Measurements from ENCODE around the gene MST1.

GRCh38 chr3:49683162-49683561 lies 6.1 kb downstream of the MST1 start:
- TF ChIP-seq POLR2A (IDR thresholded peaks at IDR 0.05), result no peak
- no peak for TF ChIP-seq CTCF (IDR thresholded peaks at IDR 0.05)

All from adrenal gland (tissue), 5 donors.